Colon (tissue), 2 donors: Measurements from ENCODE around the gene PLPP6.

Source experiments
- FAIRE-seq: peaks from 2 replicates; lab custom pipeline; 2012; peaks lifted over from hg19 to GRCh38; lab: Jason Lieb, UNC
- donor health status: control.
- donor health status: control.

Gene PLPP6

DNA sequence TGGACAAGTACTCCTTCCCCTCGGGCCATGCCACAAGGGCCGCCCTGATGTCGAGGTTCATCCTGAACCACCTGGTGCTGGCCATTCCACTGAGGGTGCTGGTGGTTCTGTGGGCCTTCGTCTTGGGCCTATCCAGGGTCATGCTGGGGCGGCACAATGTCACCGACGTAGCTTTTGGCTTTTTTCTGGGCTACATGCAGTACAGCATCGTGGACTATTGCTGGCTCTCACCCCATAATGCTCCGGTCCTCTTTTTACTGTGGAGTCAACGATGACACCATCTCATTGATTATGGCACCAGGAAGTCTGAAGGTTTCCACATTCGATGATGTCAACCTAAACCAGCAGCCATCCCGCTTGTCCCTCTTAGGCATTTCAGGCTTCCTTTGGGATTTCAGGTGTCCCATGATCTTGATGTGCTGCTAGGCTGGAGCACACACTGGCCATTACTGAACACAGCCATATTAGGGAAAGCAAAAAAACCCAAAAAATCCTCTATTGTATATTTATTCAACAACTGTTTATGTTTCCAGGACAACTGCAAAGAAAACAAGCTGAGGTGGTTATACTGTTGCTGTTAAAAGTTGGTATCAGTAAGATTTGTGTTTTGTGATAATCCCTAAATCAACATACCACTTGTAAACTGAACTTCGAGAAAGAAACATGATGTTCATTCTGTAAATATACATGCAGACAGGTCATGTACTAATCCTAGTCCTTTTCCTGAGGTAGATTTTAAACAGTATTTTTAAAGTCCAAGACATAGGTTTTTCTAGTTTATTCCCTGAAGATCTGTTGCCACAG lies 1.1 kb downstream of the PLPP6 start:
- FAIRE-seq = no peak

DNA sequence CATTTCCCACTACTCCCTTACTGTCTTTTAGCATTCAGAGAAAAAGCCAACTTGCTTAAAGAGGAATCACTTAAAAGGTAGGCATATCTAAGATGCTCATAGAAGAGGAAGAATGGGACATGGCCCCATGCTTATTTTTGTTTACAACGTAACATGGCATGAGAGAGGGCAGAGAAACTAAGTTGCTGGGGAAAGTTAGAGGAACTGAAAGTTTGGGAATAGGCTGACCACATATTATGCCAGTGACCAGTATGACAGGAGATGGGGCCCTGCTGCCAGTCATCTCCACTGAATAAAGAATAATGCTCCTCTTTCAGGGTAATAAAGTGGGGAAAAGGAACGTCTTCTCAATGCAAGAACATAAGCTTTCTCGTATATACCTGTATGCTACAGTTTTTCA lies 1.9 kb downstream of the PLPP6 start:
- FAIRE-seq = no peak

GRCh38 chr9:4665357-4665756 lies 3.3 kb downstream of the PLPP6 start:
- FAIRE-seq = no peak

- no peak for FAIRE-seq
These were observed 4.1 kb downstream of the PLPP6 start, which contains the start of gene SPATA6L for GRCh38 chr9:4666042-4666699. Gene SPATA6L (minus strand): TSS chr9:4666480. CDS start chr9:4666250, 230 bp downstream.

DNA sequence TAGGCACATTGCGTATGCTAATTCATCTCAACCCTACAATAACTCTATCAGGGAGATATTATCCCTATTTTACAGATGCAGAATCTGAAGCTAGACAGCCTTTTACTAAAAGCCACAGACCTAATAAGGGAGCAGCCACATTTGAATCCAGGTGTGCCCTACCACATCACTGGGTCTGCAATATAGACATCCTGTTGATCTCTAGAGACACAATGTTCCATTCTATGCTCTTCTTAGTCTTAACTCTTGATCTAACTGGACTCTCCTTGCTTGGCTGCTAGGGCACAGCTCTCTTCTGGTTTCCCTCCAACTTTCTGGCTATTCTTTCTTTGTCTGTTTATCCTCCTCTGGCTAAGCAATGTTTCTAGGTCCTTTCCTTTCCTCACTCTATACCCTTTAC lies 5.6 kb downstream of the PLPP6 start:
- no peak for FAIRE-seq

GRCh38 chr9:4668604-4669003 lies 6.5 kb downstream of the PLPP6 start:
- FAIRE-seq = no peak

DNA sequence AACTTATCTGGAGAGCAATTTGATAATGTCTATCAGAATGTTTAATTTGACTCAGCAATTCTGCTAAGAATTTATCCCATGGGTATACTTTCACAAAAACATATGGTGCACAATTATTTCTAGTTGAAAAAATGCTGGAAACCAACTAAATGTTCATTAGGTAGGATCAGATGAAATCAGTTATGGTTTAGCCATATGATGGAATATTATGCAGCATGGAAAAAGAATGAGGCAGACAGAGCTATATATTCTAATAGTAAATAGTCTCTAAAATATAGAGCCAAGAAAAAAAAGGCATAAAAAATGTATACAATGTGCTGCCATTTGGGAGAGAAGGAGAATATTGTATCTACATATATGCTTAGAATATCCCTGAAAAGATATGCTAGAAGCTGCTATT lies 7.8 kb downstream of the PLPP6 start:
- no peak for FAIRE-seq

DNA sequence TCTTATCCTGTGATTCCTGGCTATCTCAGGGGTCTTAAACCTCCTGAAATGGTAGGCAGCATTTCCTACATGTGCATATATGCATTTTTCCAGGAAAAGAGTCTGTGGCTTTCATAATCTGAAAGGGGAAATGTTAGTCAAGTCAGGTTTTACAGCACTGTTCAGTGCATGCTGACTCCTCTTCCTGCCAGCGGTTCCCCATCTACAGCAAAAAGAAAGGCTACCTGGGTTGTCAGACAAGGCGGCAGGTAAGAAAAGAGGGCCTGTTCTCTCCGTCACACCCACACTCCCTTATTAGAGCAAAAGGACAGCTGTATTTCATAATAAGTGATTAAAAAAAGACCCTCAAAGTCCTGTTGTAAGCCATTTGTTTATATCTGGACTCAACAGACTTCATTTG lies 8.5 kb downstream of the PLPP6 start:
- FAIRE-seq = no peak

DNA sequence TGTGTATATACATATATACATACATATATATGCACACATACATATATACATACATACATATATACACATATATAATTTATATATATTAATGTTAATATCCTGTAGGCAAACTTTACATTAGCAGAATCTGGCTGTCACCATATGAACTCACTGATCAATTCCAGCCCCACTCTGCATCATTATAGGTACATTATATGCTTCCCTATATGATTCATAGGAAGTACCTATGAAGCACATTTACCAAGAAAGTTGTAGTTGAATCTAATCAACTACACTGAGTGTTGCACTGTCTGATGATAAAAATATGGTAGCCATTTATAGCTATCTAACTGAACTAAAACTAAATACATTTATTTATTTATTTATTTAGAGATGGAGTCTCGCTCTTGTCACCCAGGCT lies 9.6 kb downstream of the PLPP6 start:
- FAIRE-seq = no peak

GRCh38 chr9:4674783-4675182 lies 12.7 kb downstream of the PLPP6 start:
- FAIRE-seq = no peak

DNA sequence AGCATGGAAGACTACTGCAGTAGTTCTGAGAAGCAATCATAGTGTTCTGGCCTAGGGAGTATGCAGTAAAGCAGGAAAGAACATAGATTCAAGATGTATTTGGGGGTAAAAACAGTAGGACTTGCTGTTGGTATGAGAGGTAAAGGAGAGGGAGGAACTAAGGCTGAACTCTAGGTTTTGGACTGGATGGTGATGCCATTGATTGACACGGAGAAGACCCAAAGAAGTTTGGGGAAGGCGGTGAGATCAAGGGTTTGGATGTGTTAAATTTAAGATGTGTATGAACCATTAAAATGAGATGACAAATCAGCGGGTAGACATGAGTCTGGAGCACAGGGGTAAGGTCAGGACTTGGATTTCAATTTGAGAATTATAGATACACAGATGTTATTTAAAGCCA lies 15.3 kb downstream of the PLPP6 start:
- FAIRE-seq = no peak

- no peak for FAIRE-seq
These were observed 16.7 kb downstream of the PLPP6 start for GRCh38 chr9:4678679-4679267.

DNA sequence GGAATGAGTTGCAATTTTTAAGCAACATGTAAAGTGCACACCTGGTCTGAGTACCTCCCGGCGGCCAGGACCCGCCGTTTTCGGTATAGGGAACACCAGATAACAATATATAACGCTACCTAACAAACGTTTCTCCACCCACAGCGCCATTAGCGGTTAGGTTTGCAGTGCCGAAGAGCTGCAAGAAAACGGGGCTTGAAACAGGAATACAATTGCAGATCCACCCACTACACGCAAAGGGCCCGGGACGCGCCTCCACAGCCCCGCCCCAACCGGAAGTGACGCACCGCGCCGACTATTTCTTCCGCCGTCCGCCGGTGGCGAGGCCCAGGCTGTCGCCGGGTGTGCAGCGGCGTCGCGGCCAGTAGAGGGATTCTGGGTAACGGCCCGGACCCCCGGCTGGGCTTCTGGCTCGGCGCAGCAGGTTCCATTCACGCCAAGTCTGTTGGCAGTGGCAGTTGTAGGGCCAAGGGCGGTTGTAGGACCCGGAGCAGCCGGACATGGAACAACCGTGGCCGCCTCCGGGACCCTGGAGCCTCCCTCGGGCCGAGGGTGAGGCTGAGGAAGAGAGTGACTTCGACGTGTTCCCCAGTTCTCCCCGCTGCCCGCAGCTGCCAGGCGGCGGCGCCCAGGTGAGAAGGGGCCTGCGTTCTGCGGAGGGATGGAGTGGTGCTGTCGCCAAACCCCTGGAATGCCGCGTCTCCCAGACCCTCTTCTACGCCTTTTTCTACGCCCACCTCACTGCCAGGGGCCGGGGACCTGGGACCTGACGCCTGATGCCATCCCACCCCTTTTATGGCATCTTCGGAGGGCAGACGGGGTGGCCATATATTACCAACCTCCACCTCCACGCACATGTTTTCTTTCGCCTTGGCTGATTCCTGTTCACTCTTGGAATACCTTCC lies 17.4 kb downstream of the PLPP6 start, which contains the start of gene CDC37L1:
TSS of gene CDC37L1 (plus strand) at position 302 of the 905 bp plus-strand sequence. CDS start at position 501, 199 bp downstream.
- peak; percentile 18 for FAIRE-seq

DNA sequence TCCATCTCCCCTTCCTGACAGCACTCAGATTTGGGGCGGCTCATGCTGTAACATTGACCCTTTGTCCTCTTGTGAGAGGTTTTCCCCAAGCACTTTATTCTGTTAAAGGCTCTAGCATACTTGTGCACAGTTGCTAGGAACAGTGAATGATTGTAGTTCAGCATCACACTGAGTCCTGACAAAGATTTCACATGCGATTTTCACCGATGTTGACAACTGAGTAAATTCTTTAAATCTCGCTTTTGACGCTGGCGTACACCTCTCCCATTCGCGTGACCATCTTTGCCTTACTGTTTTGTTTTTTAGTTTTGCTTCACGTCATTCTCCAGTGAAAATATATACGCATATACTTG lies 18.1 kb downstream of the PLPP6 start:
- FAIRE-seq = no peak

DNA sequence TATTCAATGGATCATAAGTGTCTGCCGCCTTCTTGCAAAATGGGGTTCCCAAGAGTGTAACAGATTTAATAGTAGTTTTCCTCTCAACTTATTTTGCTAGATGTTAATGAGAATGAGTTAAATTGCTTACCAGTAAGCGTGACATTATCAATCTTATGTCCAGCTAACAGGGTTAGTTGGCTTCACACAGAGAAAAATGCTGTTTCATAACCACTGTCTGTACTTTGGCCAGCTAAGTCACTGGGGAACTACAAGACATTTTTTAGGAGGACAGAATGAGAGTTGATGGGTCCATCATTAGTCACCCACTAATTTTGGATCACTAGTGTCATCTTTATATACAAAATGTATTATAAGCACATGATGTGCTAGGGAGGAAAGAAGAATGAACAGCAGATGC lies 18.7 kb downstream of the PLPP6 start:
- FAIRE-seq = peak; percentile 5

- no peak for FAIRE-seq
These were observed 22.7 kb downstream of the PLPP6 start for GRCh38 chr9:4684820-4685219.

GRCh38 chr9:4686112-4686511 lies 24.0 kb downstream of the PLPP6 start:
- FAIRE-seq = no peak

DNA sequence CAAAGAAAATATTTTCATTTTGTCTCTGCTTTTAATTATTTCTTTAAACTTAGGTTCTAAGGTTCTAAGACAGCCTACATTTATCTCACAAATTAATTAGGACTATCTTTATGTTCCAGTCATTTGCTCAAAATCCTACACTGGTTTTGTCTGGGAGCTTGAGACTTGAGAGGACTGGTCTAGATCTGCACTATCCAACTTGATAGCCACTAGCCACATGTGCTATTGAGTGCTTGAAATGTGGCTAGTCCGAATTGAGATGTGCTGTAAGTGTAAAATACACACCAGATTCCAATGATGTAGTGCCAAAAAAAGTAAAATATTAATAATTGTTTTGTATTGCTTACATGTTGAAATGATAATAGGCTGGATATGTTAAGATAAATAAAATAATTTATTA lies 24.5 kb downstream of the PLPP6 start:
- no peak for FAIRE-seq

DNA sequence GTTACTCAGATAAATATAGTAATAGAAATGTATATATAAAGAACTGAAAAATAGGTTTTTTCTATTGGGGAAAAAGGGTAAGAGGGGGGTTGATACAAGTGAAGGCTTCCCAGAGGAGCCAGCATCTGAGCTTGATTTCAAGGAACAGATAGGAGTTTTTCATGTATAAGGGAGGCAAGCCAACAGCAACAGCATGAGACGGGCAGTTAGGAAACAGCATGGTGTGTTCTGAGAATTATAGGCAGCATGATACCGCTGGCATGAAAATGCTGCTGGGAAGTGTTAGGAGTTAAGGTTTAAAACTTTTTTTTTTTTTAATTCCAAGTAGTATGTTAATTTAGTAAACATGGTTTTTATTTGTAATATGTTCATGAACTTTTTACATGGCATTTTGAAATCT lies 26.9 kb downstream of the PLPP6 start:
- FAIRE-seq = no peak

- FAIRE-seq = no peak
These were observed 27.6 kb downstream of the PLPP6 start for GRCh38 chr9:4689687-4690104.

GRCh38 chr9:4690144-4690543 lies 28.1 kb downstream of the PLPP6 start:
- FAIRE-seq = no peak

GRCh38 chr9:4691795-4692194 lies 29.7 kb downstream of the PLPP6 start:
- FAIRE-seq = no peak
